Uterus (tissue), 2 donors: ENCODE results near the gene OR4C3.
"Not testable (repeated sequence)": the region's sequence is repeated elsewhere in the genome, so short reads cannot be mapped to it uniquely, and the experiment has no call there.

Source experiments
- POLR2A ChIP-seq, 2 donors: fragments of 450-650 bp; IDR thresholded peaks; one replicate each; pipeline ENCODE4 v1.6.1; 2016; ENCODE audit warnings: antibody characterized with exemption in 2 of 2, mild to moderate bottlenecking in 1 of 2, moderate library complexity in 1 of 2
- TF ChIP-seq, protein P1 (sequence below), 4 experiments: fragments of 200-600 bp in 2 of 4; fragments of 450-650 bp in 2 of 4; sonication (generic) in 2 of 4; IDR thresholded peaks; one replicate each; pipeline ENCODE4 v1.5.1; 2016 to 2019; ENCODE audit warnings: antibody characterized with exemption in 4 of 4, mild to moderate bottlenecking in 2 of 4, moderate library complexity in 1 of 4

DNA sequence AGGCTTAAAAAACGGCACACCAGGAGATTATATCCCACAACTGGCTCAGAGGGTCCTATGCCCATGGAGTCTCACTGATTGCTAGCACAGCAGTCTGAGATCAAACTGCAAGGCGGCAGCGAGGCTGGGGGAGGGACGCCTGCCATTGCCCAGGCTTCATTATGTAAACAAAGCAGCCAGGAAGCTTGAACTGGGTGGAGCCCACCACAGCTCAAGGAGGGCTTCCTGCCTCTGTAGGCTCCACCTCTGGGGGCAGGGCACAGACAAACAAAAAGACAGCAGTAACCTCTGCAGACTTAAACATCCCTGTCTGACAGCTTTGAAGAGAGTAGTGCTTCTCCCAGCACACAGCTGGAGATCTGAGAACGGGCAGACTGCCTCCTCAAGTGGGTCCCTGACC, 21.6 kb downstream of the OR4C3 start:
- not testable (repeated sequence) for TF ChIP-seq POLR2A (IDR thresholded peaks at IDR 0.05)
- TF ChIP-seq, protein P1, sequence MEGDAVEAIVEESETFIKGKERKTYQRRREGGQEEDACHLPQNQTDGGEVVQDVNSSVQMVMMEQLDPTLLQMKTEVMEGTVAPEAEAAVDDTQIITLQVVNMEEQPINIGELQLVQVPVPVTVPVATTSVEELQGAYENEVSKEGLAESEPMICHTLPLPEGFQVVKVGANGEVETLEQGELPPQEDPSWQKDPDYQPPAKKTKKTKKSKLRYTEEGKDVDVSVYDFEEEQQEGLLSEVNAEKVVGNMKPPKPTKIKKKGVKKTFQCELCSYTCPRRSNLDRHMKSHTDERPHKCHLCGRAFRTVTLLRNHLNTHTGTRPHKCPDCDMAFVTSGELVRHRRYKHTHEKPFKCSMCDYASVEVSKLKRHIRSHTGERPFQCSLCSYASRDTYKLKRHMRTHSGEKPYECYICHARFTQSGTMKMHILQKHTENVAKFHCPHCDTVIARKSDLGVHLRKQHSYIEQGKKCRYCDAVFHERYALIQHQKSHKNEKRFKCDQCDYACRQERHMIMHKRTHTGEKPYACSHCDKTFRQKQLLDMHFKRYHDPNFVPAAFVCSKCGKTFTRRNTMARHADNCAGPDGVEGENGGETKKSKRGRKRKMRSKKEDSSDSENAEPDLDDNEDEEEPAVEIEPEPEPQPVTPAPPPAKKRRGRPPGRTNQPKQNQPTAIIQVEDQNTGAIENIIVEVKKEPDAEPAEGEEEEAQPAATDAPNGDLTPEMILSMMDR (IDR thresholded peaks at IDR 0.05), result not testable (repeated sequence)
